GM06990 (cell line): ENCODE measurements around the gene RNU5B-1.
"Not testable (repeated sequence)": the region's sequence is repeated elsewhere in the genome, so short reads cannot be mapped to it uniquely, and the experiment has no call there.

Experiments used
- DNase-seq: peaks from one replicate; pipeline ENCODE4 v3.0.0-alpha.2; 2011; ENCODE audit not compliant: insufficient read length; ENCODE audit errors: extremely low read depth
- H3K27me3 ChIP-seq: replicated peaks from 2 replicates; pipeline ENCODE4 v1.6.0; 2011; ENCODE audit warnings: low read length; ENCODE audit not compliant: control insufficient read depth, insufficient read depth
- H3K36me3 ChIP-seq: 2 replicates; pipeline ENCODE4 v1.5.1; 2011; ENCODE audit warnings: low read length; ENCODE audit not compliant: control insufficient read depth, insufficient read depth
- H3K4me3 ChIP-seq: replicated peaks from 2 replicates; pipeline ENCODE4 v1.5.1; 2011; ENCODE audit warnings: low read depth, mild to moderate bottlenecking, control low read depth, low read length
- TF ChIP-seq, protein P1 (sequence below): IDR thresholded peaks from 2 replicates; pipeline ENCODE4 v1.5.1; 2011; ENCODE audit warnings: low read length, control low read depth, mild to moderate bottlenecking, inconsistent platforms; ENCODE audit not compliant: insufficient read depth, poor library complexity, severe bottlenecking

The RNU5B-1 gene

DNA sequence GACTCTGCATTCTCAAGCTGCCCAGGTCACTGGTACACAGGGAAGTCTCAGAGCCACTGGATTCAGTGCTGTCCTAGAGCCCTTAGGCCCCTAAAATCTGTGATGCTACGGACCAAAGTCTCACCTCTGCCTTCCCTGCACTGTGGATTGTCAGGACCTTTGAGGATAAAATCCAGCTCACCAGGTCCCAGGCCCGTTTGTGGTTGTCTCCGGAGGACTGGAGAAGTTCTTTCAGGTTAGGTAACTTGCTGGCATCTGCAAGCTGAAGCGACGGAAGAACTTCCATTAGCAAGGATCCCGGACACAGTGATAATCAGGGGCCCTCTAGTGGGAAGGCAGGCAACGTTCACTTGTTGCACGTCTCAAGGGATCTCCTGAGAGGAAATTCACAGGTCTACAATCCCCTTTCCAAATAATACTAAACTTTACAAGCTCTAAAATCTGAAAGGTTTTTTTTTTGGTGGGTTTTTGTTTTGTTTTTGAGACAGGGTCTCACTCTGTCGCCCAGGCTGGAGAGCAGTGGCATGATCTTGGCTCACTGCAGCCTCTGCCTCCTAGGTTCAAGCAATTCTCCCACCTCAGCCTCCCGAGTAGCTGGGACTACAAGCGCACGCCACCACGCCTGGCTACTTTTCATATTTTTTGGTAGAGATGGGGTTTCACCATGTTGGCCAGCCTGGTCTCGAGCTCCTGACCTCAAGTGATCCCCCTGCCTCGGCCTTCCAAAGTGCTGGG is 33.5 kb upstream of the RNU5B-1 start:
- DNase-seq = not testable (repeated sequence)

DNA sequence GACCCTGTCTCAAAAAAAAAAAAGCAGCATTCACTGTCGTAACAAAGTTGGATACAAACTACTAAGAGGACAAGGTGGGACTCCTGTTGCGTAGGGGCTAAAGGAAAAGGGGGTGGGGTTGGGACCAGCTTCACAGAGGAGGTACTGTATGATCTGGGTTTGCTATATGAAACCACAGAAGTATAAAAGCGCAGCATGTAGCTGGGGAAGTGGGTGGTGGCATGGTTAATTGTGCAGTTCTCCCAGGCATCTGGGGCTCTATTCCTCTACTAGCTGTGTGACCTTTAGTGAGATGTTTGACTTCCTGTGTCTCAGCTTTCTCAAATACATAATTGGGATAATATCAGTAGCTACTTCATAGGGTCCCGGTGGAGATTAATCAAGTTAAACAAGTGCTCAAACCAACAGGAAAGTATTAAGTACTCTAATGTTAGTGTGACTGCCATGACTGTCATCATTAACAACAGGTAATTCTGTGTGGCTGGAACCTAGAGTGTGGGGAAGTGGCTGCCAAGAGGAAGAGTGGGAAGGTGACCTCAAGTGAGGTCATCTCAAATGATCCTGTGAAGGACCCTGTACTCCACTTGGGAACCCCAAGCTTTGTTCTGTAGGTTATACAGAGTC is 29.3 kb upstream of the RNU5B-1 start:
- TF ChIP-seq, protein P1, sequence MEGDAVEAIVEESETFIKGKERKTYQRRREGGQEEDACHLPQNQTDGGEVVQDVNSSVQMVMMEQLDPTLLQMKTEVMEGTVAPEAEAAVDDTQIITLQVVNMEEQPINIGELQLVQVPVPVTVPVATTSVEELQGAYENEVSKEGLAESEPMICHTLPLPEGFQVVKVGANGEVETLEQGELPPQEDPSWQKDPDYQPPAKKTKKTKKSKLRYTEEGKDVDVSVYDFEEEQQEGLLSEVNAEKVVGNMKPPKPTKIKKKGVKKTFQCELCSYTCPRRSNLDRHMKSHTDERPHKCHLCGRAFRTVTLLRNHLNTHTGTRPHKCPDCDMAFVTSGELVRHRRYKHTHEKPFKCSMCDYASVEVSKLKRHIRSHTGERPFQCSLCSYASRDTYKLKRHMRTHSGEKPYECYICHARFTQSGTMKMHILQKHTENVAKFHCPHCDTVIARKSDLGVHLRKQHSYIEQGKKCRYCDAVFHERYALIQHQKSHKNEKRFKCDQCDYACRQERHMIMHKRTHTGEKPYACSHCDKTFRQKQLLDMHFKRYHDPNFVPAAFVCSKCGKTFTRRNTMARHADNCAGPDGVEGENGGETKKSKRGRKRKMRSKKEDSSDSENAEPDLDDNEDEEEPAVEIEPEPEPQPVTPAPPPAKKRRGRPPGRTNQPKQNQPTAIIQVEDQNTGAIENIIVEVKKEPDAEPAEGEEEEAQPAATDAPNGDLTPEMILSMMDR = no peak
- H3K4me3 ChIP-seq = no peak overlapping the region
- H3K36me3 ChIP-seq = no peaks in the 10 kb centered on the region
- no peaks in the 10 kb centered on the region for H3K27me3 ChIP-seq
- DNase-seq = no peak

More for the DNA sequence above, 33.5 kb upstream of the RNU5B-1 start:
- H3K4me3 ChIP-seq, H3K36me3 ChIP-seq, H3K27me3 ChIP-seq: not testable (repeated sequence)
- TF ChIP-seq, protein P1 = peak; percentile 62

DNA sequence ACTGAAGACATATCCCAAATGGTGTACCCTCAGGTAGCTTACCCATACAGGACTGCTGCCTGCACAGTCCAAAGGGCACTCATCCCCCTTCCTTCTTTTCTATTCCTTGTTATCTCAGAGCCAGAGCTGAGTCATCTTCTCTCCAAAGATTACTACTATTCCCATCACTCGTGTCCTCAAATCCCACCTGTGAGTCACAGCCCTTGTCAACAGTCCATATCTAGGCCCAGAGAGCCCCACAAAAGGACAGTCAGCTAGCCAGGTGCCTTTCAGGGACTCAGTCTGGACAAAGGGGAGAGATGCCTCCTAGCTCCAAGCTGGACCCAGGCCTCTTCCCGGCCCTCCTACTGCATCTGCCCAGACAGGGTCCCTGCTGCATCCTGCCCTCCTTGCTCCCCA is 28.8 kb upstream of the RNU5B-1 start:
- no peak for DNase-seq
- Histone ChIP-seq H3K4me3 (no peak overlapping the region), H3K27me3 (no peaks in the 10 kb centered on the region), H3K36me3 (no peaks in the 10 kb centered on the region)
- TF ChIP-seq, protein P1 = no peak

DNA sequence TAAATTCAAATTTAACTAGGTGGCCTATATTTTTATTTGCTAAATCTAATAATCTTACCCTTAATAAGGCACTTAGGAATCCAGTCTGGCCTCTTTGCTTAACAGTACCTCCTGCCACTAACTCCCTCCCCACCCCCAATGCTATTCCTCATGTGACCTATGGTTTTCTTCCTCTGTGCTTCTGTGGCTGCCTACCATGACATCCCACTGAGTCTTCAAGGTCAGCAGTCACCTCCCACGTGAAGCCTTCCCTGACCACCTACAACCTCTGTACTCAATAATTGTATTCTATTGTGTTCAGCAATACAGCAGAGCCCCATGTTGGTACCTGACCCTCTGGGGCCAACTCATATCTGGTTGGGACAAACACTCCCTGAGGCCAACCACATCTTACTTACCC is 27.5 kb upstream of the RNU5B-1 start:
- TF ChIP-seq, protein P1 = no peak
- Histone ChIP-seq H3K27me3 (no peaks in the 10 kb centered on the region), H3K4me3 (no peak overlapping the region), H3K36me3 (no peaks in the 10 kb centered on the region)
- DNase-seq = no peak

DNA sequence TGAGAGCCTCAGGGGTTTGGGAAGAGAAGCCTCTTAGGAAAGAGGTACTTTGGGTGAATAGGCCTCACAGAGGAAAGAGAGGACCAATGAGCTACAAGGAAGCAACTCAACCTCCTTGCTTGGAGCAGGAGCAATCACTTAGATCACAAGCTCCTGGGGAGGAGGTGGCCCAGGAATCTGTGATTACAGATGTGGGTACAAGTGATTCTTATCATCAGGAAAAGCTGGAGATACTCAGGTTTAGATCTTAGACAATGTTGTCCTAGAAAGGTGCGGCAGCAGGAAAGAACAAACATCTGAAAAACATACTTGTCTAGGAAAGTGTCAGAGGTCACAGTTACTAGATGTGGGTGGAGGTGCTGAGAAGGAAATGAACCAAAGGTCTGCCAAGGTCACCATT is 26.0 kb upstream of the RNU5B-1 start:
- TF ChIP-seq, protein P1 = no peak
- no peaks in the 10 kb centered on the region for H3K36me3 ChIP-seq
- H3K4me3 ChIP-seq = no peak overlapping the region
- DNase-seq = no peak
- H3K27me3 ChIP-seq = no peaks in the 10 kb centered on the region
